ENCODE results near the gene CNTNAP2.
"Not testable (repeated sequence)": the region's sequence is repeated elsewhere in the genome, so short reads cannot be mapped to it uniquely, and the experiment has no call there.

CNTNAP2 gene

DNA sequence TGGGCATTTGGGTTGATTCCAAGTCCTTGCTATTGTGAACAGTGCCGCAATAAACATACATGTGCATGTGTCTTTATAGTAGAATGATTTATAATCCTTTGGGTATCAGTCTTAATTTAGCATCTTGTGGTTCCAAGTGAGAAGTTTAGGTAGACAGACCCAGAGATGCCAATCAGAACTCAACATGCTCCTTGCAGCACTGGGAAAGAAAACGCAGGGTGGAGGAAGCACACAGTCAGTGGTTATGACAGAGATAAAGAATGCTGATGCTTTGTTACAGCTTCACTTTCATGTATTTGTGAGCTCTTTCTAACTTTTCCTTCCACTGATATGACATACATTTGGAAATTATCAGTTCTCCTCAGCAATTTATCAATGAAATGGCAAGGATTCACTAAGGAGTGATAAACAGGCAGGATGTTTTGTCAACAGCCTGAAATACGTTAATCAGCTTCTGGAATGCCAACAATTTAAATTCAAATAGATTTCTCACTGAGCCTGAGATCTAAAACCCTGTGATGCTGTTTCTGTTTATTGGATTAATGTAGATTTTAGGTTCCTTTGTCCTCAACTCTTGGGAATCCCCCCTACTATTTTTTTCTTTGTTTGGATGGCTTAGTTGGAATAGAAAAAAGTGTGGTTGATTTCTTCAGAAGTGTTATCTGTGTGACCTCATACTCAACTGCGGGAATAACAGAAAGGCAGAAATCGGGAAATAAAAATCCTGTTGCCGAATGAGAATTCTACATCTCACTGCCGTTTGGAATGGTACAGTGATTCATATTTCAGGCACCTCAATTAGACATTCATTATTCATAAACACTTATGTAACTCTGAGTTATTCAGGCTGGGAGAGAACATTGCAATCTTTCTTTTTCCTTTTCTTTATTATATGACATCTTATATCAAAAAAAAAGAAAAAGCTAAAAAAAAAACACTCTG, 675.0 kb downstream of the CNTNAP2 start:
- no peak for DNase-seq

DNA sequence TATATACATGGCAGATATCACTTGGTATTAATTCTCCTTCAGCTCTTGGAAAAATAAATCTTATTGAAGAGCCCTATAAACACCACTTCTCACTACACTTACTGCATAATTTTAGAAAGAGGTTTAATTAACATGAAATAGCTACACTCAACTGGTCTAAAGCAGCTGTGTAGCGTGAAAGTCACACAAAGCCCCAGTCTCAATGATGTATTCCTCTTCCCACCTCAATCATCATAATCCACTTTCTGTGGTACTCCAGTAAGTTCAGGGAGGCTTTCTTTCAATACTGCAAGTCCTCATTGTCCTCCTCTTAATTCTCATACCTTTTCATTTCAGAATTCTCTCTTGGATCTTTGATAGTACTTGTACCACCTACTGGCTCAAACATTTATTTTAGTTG, 688.0 kb downstream of the CNTNAP2 start:
- no peak for DNase-seq

DNA sequence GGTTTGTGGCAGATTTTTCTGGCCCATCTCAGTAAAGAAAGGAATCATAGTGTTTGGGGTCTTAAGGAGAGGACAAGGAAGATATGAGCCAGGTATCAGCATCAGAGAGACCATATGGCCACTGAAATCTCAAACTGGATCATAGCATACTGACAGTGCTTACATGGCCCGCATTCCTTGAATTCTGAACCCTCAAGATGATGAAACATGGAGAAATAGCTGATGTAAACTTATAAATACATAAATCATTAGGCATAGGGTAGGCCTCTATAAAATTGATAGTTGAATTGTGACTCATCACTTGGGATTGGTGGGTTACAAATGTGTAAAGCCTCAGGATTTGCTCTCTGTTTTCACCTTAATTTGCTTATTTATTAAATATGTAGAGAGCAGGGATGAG, 688.5 kb downstream of the CNTNAP2 start:
- DNase-seq = no peak

DNA sequence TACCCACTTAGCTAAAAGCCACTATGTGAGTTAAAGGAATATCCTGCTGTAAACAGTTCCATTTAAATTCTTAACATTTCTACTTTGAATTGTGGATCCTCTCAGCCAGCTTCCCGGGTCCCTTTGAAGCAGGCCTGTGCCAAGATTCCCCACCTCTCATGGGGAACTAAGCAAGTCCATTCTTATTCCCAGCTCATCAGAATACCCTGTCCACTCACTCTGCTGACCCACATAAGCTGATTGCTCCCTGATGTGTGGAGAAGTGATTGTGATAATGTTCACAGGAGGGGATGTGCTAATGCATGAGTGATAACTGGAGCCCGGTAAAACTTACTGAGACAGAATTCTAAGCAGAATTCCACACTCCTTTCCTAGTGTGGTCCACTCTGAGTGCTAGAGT, 709.7 kb downstream of the CNTNAP2 start:
- peak; percentile 56 for DNase-seq

DNA sequence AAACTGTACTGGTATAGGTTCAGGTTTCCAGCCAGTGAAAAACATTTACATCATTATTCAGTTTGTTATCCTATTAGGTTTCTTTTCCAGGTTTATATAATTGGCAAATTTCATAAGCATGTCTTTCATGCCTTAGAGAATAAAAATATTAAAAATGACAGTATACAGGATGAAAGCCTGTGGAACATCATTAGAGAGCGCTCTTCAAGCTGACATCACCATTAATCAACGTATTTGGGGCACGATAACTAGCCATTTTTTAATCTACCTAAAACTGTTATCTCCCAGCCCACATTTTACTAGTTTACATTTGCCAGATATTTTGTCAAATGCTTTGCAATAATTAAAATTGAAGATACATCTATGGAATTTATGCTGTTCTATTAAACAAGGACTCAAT, 714.1 kb downstream of the CNTNAP2 start:
- no peak for DNase-seq

DNA sequence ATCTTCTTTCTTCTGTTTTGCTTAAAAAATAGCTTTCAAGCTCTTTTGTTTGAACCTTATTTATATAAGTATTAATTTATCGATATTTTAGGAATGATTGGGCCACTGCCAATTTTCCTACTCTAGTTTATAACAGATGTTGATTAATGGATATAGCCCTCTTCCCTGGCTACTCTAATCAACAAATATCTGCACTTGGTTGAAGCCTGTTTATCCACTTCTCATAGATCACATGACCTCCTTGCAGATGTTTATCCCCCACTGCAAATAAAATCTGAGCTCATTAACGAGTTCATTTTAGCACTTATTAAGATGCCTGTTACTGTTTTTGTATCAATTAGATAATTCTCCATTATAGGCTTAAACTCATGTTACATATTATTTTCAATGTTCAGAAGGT, 715.3 kb downstream of the CNTNAP2 start:
- no peak for DNase-seq

DNA sequence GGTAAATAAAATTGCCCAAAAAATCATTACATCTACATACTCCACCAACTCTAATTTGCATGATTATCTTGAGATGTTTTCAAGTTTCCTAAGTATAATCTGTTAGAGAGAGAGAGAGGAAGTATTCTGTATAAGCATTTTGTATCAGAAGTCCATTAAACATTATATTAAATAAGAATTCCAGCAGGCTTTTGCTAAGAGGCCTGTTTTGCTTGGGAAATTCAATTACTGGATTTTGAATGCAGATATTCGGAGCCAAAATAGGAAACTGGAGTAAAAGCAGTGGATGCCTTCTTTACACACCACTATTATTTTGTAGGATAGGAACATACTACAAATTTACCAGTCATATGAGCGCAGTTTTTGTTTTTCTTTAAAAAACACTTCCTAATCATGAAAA, 727.8 kb downstream of the CNTNAP2 start:
- no peak for DNase-seq

- no peak for DNase-seq
These were observed 742.1 kb downstream of the CNTNAP2 start for GRCh38 chr7:146858690-146859089.

DNA sequence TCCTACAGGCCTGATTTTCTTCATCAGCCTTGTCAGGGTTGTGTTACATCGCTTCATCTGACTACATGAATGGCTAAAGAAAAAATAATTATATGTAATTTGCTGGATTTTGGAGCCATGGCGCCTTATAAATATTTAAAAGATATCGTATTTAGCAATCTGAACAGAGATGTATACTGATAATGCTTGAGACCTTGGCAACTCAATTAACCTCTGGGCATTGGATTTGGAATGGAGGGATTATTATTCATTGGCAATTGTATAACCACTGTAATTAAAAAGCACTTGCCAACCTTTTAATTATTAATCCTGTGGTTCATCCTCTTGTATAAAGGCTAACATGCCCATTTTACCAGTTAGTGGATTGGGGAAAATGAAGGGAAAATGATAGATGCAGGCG, 745.1 kb downstream of the CNTNAP2 start:
- DNase-seq = no peak

DNA sequence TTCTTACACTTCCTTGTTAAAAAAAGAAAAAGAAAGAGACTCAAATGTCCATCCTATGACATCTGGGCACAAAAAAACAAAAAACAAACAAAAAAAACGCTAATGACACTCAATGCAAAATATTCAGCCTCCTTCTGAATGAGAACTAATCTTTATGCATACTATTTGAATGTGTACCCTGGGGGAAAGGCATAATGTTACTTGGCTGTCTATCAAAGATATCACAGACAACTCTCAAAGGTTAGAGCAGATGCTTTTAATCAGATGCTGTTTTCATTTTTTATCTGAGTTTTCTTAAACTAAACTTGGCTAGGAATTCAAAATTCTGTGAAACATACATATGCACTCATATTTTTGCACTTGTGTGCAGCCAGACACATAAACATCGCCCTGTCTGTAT, 745.8 kb downstream of the CNTNAP2 start:
- DNase-seq = no peak

- no peak for DNase-seq
These were observed 748.0 kb downstream of the CNTNAP2 start for GRCh38 chr7:146864644-146865043.

DNA sequence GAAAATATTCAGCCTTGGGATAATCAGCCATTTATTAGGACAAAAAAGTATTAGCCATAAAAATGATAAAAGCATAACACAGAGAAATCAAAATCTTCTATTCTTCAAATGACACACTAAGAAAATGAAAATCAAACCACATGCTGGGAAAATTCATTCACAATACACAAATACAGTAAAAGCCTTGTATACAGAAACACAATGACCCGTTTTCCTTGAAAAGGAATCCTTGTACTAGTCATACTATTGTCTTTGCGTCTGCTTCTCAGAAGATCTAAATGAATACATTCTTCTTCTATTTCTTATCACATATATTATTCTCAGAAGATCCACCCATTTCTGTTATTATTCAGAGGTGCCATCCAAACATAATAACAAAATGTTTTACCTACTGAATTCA, 749.1 kb downstream of the CNTNAP2 start:
- no peak for DNase-seq

GRCh38 chr7:146874722-146875121, 758.1 kb downstream of the CNTNAP2 start:
- no peak for DNase-seq

DNA sequence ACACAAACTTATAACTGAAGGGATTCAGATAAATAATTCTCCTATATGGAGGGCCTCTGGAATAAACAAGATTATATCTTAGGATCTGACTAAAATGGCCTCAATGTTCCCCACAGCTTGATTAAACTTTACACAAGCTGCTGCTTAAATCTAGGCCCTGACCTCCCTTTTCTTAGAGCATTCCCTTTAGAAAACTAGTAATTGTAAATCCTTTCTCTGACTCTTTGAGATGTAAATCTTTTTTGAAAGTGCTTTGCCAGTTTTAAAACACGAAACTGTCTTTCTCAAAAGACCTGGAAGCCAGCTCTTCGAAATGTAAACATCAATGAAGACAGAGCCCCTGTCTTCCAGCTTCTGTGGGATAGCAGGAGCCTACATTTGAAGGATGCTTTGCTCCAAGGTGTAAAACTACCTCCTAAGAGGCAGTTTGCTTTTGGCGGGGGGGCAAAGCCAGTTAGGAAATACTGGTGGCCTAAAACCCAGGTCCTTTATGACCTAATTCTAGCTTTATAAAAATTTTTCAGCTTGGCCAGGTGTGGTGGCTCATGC, 758.7 kb downstream of the CNTNAP2 start:
- DNase-seq = no peak

DNA sequence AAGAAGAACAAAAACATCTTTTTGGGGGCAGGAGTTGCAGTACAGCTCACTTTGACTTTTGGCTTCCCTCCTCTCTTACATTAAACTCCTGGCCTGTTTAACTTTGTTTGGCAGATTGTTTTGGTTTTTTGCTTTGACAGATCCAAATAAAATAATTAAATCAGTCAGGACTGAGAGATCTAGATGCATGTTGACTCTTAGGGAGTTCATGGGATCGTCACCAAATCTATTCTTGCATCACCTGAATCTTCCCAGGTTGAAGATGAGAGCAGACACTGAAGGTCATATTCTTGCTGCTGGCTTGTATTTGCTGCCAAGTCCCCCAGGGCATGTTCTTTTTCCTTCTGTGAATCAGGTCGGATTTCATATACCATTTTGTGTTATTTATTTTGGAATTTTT, 759.4 kb downstream of the CNTNAP2 start:
- no peak for DNase-seq

DNA sequence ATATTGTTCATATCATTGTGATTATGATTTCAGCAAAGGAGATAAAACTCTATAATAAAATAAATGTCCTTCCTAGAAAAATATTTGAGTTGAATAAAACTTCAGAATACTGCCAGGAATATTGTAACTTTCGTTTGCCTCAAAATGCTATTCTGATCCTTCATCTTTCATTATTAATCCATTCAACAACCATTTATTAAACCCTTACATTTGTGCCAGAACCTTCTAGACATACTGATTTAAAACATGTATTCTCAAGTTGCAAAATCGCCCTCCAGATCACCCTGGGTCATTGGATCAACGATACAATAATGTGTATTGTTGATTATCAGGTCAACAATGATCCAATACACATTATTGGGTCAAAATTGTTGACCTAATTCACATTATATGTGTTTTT, 759.8 kb downstream of the CNTNAP2 start:
- no peak for DNase-seq

- no peak for DNase-seq
These were observed 762.3 kb downstream of the CNTNAP2 start for GRCh38 chr7:146878901-146879300.

GRCh38 chr7:146885231-146885630, 768.6 kb downstream of the CNTNAP2 start:
- DNase-seq = no peak

DNA sequence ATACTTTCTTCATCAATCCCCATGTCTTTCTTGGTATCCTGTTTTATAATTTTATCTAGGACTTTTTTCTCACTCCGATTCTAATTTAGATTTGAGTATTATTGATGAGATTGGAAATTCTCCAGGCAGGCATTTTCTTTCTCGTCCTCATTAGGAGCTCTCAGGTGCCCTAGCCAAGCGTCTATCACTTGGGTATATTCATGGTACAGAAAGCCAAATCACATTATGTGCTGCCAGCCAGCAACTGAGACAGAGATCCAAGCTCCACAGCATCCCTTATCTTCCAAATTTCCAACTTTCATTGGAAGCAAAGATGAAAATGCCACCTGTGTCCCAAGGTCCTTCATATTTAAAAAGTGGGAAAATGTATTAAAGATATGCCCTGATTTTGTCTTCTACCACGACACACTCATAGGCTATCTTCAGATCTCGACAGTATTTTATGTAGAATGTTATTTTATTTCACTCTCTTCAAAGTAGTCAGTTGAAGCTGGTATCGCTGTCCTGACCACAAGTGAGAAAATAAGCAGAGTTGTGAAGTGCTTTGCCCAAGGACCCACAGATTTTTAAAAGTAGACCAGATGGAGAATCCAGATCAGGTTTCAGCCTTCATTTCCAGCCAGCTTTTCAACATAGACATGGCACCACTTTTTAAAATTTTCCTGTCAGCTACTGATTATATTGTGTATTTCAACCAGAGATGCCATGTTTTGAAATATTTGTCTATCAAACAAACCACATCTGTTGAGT, 773.4 kb downstream of the CNTNAP2 start:
- DNase-seq = no peak

- DNase-seq = peak; percentile 57
These were observed 775.5 kb downstream of the CNTNAP2 start for GRCh38 chr7:146892151-146892550.

DNA sequence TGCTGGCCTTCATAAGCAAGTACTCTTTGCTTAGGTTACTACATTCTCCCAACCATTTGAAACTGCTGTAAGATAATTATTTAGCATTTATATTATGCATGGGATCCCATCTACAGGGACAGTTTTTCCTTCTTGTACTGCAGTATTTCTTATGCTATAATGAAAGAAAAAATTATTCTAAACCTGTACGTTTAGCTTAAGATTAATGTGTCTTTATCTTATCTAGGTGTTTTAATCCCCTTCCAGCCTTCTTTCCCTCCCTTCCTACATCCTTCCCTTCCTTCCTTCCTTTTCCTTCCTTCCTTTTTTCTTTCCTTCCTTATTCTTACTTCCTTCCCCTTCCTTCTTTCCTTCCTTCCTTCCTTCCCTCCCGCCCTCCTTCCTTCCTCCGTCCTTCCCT, 778.3 kb downstream of the CNTNAP2 start:
- DNase-seq = no peak

GRCh38 chr7:146902266-146902665, 785.7 kb downstream of the CNTNAP2 start:
- DNase-seq = no peak

- DNase-seq = peak; percentile 46
These were observed 786.1 kb downstream of the CNTNAP2 start for GRCh38 chr7:146902728-146903127.

GRCh38 chr7:146905746-146906145, 789.1 kb downstream of the CNTNAP2 start:
- not testable (repeated sequence) for DNase-seq

All from islet precursor cell (in vitro differentiated cells).